Tibial nerve (tissue), 4 donors: ENCODE data around the gene WIZ. TPM values are rescaled to one million over a fixed set of nuclear protein-coding genes. Genes with fewer than 3 reads are reported as not detected.

Experiments
- DNase-seq, 2 donors: peaks; one replicate each; pipeline ENCODE4 v3.0.0-alpha.2; 2019; ENCODE audit warnings: low spot score in 2 of 2
- H3K27ac ChIP-seq, 4 donors: fragments of 200-600 bp; sonication (generic) in 3 of 4; one replicate each; pipeline ENCODE4 v1.5.1; 2017 to 2019; ENCODE audit warnings: mild to moderate bottlenecking in 1 of 4
- H3K27me3 ChIP-seq, 2 donors: fragments of 200-600 bp; sonication (generic) in 1 of 2; one replicate each; pipeline versions ENCODE4 v1.5.1 to v1.6.0; 2017 to 2019
- H3K36me3 ChIP-seq, 3 donors: fragments of 200-600 bp; sonication (generic); one replicate each; pipeline ENCODE4 v1.5.1; 2018 to 2019
- H3K4me1 ChIP-seq, 4 donors: fragments of 200-600 bp; sonication (generic) in 3 of 4; one replicate each; pipeline ENCODE4 v1.5.1; 2017 to 2019
- H3K4me3 ChIP-seq, 4 donors: fragments of 200-600 bp; sonication (generic) in 3 of 4; one replicate each; pipeline ENCODE4 v1.5.1; 2017 to 2019; ENCODE audit warnings: mild to moderate bottlenecking in 1 of 4, moderate library complexity in 1 of 4
- H3K9me3 ChIP-seq, 4 donors: fragments of 200-600 bp; sonication (generic) in 3 of 4; one replicate each; pipeline ENCODE4 v1.5.1; 2017 to 2019
- EP300 ChIP-seq, 2 donors: sonication (generic); formaldehyde crosslinking; IDR thresholded peaks; one replicate each; pipeline ENCODE4 v1.6.1; 2017; ENCODE audit warnings: antibody characterized with exemption in 2 of 2, mild to moderate bottlenecking in 1 of 2
- POLR2A ChIP-seq, 2 donors: fragments of 450-650 bp; IDR thresholded peaks; one replicate each; pipeline ENCODE4 v1.6.1; 2017; ENCODE audit warnings: antibody characterized with exemption in 2 of 2, mild to moderate bottlenecking in 2 of 2, moderate library complexity in 2 of 2
- WGBS, 2 donors: methylation state at CpG; one replicate each; pipeline ENCODE4 v1.1.5; 2018; 5-methylcytosine and 5-hydroxymethylcytosine counted together
- total RNA-seq, 4 donors: library from RNA; depleted of rRNA; stranded (reverse); fragments of >200 nt; gene quantifications; one replicate each; pipeline ENCODE4 v1.1.0, GENCODE V29; 2016
- TF ChIP-seq, protein P1 (sequence below), 5 experiments: fragments of 200-600 bp in 3 of 5; fragments of 450-650 bp in 2 of 5; sonication (generic) in 3 of 5; IDR thresholded peaks; one replicate each; pipeline ENCODE4 v1.5.1; 2016 to 2019; ENCODE audit warnings: antibody characterized with exemption in 5 of 5, mild to moderate bottlenecking in 3 of 5, moderate library complexity in 2 of 5

WIZ gene
- total RNA-seq, 4 donors from 2014 or later: 31.5 to 108 (median 46.3) TPM

DNA sequence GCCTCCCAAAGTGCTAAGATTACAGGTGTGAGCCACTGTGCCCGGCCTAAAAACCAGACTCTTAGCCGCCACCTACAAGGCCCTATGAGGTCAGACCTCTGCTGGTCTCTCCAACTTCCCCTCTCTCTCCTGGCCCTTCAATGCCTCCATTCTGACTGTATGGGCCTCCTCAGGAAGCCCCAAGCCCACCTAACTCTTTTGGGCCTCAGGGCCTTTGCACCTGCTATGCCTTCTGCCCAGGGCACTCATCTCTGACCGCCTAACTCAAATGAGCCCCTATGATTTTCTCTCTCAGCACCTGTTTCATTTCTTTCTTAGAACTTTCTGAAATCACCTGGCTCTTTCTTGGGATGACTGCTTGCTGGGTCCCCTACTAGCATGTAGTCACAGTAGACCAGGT, 6.4 kb downstream of the WIZ start:
- Histone ChIP-seq H3K4me1 (peaks cover 0 to 11% (median 0%) of the 10 kb centered on the region in 4 donors), H3K27me3 (no peaks in the 10 kb centered on the region), H3K9me3 (no peaks in the 10 kb centered on the region), H3K27ac (no peak overlapping the region), H3K36me3 (peaks cover 0 to 51% (median 0%) of the 10 kb centered on the region in 3 donors), H3K4me3 (no peak overlapping the region)
- no peak for DNase-seq
- WGBS, 2 donors: 92 to 95% methylated on average over 3 of the region's 3 CpGs
- TF ChIP-seq, protein P1, sequence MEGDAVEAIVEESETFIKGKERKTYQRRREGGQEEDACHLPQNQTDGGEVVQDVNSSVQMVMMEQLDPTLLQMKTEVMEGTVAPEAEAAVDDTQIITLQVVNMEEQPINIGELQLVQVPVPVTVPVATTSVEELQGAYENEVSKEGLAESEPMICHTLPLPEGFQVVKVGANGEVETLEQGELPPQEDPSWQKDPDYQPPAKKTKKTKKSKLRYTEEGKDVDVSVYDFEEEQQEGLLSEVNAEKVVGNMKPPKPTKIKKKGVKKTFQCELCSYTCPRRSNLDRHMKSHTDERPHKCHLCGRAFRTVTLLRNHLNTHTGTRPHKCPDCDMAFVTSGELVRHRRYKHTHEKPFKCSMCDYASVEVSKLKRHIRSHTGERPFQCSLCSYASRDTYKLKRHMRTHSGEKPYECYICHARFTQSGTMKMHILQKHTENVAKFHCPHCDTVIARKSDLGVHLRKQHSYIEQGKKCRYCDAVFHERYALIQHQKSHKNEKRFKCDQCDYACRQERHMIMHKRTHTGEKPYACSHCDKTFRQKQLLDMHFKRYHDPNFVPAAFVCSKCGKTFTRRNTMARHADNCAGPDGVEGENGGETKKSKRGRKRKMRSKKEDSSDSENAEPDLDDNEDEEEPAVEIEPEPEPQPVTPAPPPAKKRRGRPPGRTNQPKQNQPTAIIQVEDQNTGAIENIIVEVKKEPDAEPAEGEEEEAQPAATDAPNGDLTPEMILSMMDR (IDR thresholded peaks at IDR 0.05): no peak
- TF ChIP-seq EP300 (IDR thresholded peaks at IDR 0.05) (no peak), POLR2A (IDR thresholded peaks at IDR 0.05) (no peak)

DNA sequence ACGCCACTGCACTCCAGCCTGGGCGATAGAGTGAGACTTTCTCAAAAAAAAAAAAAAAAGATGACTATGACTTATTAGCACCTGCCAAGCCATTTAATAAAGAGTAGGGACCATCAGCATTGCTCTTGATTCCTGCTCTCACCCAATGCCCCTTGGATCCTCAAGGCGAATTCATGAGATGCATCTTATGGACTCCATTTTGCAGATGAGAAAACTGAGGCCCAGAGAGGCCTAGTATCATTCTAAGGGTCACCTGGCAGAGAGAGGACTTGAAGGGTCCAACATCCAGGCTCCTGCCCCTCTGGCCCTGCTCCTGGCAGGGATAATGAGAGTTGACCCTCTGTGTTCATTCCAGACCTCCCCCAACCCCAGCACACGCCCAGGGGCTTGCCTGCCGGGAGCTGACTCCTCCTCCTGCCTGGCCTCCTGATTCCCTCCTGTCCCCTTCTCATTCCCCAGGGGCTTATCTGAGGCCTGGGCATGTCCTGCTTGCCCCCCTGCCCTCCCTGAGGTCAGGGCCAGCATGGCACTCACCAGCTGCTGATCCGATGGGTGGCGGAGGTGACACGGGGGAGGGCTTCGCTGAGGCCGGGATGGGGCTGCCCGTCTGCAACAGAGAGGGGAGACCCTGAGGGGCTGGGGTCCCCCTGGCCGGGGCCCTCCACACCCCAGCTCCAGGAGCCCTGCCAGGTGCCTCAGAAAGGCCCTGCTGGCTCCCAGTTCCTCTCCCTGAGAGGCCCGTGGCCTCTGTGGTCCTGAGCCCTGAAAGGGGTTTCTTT, 7.4 kb downstream of the WIZ start:
- no peak overlapping the region for H3K4me3 ChIP-seq
- TF ChIP-seq POLR2A (IDR thresholded peaks at IDR 0.05) (no peak), EP300 (IDR thresholded peaks at IDR 0.05) (no peak)
- TF ChIP-seq, protein P1 (IDR thresholded peaks at IDR 0.05): no peak
- WGBS, 2 donors: 79 to 82% methylated on average over 12 to 13 of the region's 13 CpGs
- H3K27me3 ChIP-seq: no peaks in the 10 kb centered on the region
- no peaks in the 10 kb centered on the region for H3K9me3 ChIP-seq
- H3K4me1 ChIP-seq: peaks cover 0 to 7% (median 0%) of the 10 kb centered on the region in 4 donors
- H3K36me3 ChIP-seq: peaks cover 0 to 61% (median 0%) of the 10 kb centered on the region in 3 donors
- no peak overlapping the region for H3K27ac ChIP-seq
- DNase-seq: no peak

DNA sequence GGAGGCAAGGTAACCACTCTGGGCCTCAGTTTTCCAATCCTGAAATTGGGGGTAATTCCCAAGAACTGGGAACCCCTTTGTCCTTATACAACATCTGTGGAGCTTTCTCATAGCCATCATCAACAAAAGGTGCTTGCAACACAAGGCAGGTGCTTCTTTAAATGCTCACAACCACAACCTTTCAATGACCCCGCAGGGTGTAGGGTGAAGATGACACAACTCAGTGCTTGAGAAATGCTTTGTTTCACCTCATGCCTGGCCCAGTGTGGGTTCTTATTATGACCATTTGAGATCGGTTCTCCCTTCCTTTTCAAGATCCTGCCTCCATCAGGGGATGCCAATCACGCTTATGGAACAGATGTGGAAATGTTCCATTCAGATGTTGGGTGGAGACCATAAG, 8.4 kb downstream of the WIZ start:
- DNase-seq: no peak
- no peaks in the 10 kb centered on the region for H3K27me3 ChIP-seq

DNA sequence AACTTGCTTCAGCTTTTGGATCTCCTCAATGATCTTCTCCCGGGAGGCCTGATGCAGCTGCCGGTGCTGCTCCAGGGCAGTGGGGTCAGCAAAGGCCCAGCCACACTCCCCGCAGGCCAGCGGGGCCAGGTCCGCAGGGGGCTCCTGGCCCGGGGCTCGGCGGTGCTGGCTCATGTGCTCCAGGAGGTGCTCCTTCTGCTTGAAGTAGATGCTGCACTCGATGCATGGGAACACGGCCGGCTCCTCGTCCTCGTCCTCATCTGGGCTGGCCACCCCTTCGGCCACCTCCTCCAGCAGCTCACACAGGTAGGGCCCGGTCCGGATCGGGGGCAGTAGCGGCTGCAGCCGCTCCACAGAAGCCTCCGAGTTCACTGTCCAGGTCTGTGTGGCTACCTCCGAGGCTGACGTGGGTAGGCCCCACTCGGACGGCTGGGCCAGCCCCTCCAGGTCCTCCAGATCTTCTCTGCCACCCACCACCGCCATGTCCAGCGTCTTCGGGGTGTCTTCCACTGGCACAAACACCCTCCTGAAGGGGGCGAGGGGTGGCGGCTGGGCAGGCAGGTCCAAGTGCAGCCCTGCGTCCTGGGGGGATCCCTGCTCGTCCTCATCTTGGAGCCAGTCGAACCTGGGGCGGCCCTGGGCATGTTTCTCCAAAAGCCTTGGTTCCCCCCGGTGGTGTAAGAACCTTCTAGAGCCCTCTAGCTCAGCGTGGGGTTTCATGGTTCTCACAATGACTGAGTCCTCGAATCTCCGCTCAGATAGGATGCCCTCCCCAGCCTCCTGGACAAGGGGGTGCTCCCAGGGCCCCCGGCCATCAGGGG, 9.7 kb downstream of the WIZ start:
- no peaks in the 10 kb centered on the region for H3K9me3 ChIP-seq
- H3K36me3 ChIP-seq: peaks cover 0 to 53% (median 0%) of the 10 kb centered on the region in 3 donors
- peaks cover 0 to 7% (median 0%) of the 10 kb centered on the region in 4 donors for H3K4me1 ChIP-seq
- no peak for DNase-seq
- H3K4me3 ChIP-seq: no peak overlapping the region
- TF ChIP-seq, protein P1 (IDR thresholded peaks at IDR 0.05): no peak
- TF ChIP-seq POLR2A (IDR thresholded peaks at IDR 0.05) (no peak), EP300 (IDR thresholded peaks at IDR 0.05) (no peak)
- no peak overlapping the region for H3K27ac ChIP-seq
- WGBS, 2 donors: 82 to 89% methylated on average over 11 to 37 of the region's 38 CpGs
- no peaks in the 10 kb centered on the region for H3K27me3 ChIP-seq

More for the DNA sequence above, 8.4 kb downstream of the WIZ start:
- Histone ChIP-seq H3K4me1 (peaks cover 0 to 7% (median 0%) of the 10 kb centered on the region in 4 donors), H3K27ac (no peak overlapping the region), H3K4me3 (no peak overlapping the region), H3K9me3 (no peaks in the 10 kb centered on the region), H3K36me3 (peaks cover 0 to 65% (median 0%) of the 10 kb centered on the region in 3 donors)
- TF ChIP-seq POLR2A (IDR thresholded peaks at IDR 0.05) (no peak), EP300 (IDR thresholded peaks at IDR 0.05) (no peak)
- TF ChIP-seq, protein P1 (IDR thresholded peaks at IDR 0.05): no peak
- WGBS, 2 donors: 83 to 87% methylated on average over 3 of the region's 3 CpGs
